ENCODE results near the gene SMIM20.
"Not testable (repeated sequence)": the region's sequence is repeated elsewhere in the genome, so short reads cannot be mapped to it uniquely, and the experiment has no call there.

SMIM20 gene

DNA sequence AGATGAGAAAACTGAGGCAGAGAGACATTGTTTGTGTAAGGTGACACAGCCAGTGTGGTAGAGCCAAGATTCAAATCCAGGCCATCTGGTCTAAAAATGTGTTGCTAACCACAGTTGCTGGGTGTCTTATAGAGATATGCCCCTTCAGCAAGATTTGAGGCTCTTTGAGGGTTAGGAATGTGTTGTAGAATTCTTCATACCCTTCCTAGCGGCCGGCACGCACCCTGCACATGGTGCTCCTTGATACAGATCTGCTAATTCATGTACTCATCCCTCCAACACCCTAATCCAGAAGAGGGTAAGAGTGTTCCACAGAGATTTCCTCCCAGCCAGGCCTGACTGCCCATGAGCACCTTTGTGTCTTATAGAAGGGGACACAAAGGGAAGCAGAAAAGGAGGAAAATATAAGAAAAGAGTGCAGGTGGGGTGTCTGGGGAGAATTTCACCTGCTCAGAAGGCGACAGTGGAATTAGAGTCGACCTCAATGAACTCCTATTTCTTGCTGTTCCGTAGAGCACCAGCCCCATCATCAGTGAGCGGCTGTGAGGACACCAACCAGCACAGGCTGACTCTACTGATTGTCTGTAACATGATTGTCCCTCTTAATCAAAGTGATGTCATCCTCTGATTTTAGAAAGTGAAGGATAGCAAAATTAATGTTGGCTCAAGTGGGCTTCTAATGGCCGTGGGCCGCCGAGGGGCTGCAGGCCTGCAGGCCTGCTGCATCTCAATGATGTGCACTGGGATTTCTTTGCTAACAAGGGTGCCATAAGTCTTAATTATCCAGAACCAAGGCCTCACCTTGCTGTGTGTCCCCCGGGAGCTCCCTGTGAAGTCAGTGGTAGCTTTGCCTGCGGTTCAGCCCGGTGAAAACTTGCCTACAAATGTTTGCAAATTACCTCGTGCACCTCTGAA is 24.2 kb upstream of the SMIM20 start:
- no peak for DNase-seq
- in situ Hi-C loops (cut with HindIII; ENCODE audit: low pct_ligation_motif_present, low pct_unique_long_range_greater_than_20kb, low sequenced_read_pairs) = no loop called here

DNA sequence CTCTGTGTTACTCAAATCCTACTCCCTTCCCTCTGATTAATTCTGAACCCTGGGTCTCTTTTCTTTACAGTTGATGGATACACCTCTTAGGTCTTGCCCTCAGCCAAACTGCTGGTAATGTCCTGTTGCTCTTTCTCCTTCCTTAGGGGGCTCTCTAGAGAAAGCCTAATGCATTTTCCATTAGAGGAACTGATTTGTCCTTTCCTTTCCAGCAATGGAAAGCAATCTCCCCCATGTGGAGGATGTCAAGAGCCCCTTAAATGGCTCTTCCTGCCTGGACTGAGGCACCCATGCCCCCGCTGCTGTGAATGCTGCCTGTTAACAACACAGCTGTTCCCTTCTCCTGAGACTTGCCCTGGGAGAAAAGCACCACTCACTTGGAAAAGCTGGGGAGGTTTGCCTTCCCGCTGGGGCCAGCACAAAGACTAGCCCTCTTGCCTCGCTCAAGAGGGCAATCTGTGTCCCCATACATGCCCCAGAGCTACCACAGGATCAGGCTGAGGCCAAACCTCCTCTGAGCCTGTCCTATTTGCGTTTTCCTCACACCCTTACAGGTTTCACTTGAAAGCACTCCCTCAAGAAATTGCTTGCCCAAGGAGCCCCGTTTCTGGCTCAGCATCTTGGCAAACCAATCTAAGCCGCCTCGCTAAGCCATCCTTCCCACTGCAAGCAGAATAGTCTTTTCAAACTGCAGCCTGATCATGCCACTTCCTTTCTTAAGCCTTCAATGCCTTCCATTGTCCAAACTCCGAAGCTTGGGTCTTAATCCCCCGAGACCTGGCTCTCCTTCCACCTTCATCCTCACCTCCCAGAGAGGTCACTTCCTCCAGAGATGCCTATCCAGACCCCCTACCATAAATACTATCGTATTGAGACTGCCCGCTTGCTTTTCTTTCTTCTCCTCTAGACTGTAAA is 23.2 kb upstream of the SMIM20 start:
- no peak for DNase-seq
- in situ Hi-C loops (cut with HindIII; ENCODE audit: low pct_ligation_motif_present, low pct_unique_long_range_greater_than_20kb, low sequenced_read_pairs) = no loop called here

DNA sequence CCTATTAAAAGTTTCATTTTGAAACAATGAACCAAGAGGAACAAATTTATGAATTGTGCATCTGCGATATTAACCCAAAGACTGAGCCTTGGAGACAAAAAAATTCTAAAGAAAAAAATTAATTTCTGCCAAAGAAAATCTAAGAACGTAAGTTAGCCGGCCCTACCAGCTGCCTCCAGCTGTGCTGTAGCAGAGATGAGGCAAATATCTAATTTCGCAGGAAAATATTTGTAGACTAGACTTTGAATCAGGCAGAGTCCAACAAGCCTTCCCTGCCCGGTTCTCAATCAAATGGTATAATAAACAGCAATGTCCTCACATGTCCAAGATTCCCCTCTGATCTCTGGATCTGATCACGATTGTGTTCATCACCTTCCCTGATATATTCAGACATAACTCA is 21.2 kb upstream of the SMIM20 start:
- DNase-seq = no peak
- in situ Hi-C loops (cut with HindIII; ENCODE audit: low pct_ligation_motif_present, low pct_unique_long_range_greater_than_20kb, low sequenced_read_pairs) = no loop called here

DNA sequence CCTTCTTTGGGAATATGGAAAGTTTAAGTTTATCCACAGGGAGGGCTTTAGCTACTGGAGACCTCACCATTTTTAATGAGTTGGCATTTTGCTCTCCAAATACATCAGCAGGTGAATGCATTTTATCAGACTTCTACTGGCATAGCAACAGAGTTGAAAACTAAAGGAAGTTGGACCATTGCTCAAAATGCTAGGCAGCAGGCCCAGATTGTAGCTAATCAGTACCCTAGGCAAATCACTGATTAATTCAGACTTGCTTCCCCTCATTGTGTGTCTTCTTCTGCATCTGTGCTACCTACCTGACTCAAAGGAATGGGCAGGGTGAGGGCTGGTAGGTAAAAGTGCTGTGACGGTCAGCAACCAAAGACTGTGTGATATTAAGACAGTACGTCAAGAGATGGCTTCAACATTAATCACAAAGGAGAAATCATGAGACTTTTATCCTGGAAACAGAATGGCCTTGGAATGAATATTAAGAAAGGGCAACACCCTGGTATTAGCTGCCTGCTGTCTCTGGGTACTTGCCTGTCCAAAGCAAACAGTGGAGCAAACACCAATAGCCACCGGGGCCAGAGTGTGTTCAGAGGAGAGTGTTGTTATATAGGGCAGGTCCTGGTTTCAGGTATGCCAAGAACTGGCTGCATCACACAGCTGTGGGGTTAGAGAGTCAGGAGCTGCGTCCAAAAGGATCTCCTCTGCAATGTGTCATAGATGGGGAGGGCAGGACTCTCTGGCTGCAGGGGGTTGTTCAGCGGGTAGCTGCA is 17.1 kb upstream of the SMIM20 start:
- in situ Hi-C loops (cut with HindIII; ENCODE audit: low pct_ligation_motif_present, low pct_unique_long_range_greater_than_20kb, low sequenced_read_pairs) = no loop called here
- DNase-seq = no peak

DNA sequence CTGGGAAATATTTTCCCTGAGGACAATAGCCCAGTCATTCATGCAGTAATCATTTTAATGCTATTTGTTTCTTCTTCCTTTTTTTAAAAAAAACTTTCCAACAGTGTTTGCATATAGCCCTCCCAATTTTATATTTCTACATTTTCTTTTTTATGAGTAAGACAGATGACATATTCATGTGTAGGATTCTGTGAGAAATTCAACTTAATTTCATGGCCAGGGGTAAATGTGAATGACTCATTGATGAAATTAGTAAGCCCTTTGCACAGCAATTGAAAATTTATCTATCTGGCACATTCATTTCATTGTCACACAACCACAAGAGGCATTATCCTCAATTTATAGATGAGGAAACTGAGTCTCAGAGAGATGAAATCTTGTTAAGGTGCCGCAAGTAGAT is 13.7 kb upstream of the SMIM20 start:
- DNase-seq = no peak
- in situ Hi-C loops (cut with HindIII; ENCODE audit: low pct_ligation_motif_present, low pct_unique_long_range_greater_than_20kb, low sequenced_read_pairs) = no loop called here

DNA sequence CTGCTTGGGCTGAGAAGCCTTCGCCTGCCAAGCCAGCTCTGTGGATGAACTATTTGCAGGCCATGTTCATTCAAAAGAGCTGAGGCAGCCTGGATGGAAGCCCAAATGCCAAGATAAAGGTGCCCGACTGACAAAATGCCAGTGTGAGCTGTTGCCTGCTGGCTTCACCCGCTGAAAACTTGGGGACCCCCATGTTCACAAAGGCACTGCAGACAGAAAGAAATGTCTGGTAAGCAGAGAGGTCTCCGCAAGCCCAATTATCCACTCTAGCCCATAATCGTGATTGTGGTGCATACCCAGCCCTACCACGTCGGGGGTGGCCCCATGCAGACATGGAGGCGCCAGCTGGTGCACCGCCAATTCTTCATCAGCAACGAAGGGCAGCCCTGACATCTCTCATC is 13.0 kb upstream of the SMIM20 start:
- in situ Hi-C loops (cut with HindIII; ENCODE audit: low pct_ligation_motif_present, low pct_unique_long_range_greater_than_20kb, low sequenced_read_pairs) = no loop called here
- no peak for DNase-seq

DNA sequence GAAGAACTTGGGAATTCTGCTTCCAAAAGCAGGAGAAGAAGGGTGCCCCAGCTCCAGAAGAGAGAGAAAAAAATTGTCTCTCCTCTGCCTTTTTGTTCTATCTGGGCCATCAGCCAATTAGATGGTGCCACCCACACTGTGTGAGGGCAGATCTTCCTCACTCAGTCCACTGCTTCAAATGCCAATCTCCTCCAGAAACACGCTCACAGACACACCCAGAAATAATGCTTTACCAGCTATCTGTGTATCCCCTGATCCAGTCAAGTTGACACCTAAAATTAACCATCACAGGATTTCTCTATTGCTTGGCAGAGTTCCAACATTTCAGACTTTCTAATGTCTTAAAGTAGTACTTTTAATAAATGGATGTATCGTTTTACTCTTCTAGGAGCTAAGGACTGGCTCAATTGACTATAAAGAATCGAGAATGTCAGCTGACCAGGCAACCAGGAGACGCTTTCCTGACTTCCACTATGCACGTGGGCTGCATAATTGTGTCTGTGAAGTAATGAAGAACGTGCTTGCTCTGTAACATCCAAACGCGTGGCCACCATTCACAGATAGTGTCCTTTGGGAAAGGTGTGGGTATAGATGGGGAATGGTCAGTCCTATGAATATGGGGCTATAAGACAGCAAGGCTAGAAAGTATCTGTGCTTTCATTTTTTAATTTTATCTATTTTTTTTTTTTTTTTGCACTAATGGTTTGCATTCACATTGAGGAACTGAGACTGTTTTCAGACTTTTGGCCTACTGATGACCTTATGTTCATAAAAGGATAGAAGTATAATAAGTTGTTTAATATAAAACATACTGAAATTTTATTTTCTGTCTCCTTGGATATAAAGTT is 9.9 kb upstream of the SMIM20 start:
- in situ Hi-C loops (cut with HindIII; ENCODE audit: low pct_ligation_motif_present, low pct_unique_long_range_greater_than_20kb, low sequenced_read_pairs) = no loop called here
- DNase-seq = no peak

DNA sequence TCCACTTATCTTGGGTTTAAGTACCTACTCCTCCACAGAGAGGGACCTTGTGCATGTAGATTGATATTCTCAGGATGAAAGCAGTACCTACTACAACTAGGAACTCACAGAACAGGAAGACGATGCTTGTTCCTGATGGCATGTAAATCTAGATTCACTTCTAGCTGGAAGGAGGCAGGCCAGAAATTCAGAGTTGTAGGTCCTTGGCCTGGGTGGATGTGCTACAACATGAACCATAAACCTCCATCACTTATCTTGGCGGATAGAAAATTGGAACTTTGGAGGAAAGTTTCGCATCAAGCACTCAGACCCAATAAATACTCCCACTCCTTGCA is 9.3 kb upstream of the SMIM20 start:
- in situ Hi-C loops (cut with HindIII; ENCODE audit: low pct_ligation_motif_present, low pct_unique_long_range_greater_than_20kb, low sequenced_read_pairs) = no loop called here
- no peak for DNase-seq

DNA sequence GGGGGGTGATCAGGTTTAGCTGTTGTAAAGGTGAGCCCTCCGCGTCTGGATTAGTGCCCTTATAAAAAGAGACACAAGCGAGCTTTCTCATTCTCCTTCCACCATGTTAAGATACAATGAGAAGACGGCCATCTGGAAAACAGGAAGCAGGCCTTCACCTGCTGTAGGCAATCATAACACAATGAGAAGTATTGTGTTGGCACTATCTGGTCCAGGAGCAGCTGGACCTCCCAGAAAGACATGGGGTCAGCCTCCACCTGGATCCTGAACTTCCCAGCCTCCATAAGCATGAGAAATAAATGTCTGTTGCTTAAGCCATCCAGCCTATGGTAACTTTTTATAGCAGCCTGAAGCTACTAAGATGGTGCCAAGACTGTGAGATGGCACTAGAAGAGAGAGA is 8.6 kb upstream of the SMIM20 start:
- no peak for DNase-seq
- in situ Hi-C loops (cut with HindIII; ENCODE audit: low pct_ligation_motif_present, low pct_unique_long_range_greater_than_20kb, low sequenced_read_pairs) = no loop called here

DNA sequence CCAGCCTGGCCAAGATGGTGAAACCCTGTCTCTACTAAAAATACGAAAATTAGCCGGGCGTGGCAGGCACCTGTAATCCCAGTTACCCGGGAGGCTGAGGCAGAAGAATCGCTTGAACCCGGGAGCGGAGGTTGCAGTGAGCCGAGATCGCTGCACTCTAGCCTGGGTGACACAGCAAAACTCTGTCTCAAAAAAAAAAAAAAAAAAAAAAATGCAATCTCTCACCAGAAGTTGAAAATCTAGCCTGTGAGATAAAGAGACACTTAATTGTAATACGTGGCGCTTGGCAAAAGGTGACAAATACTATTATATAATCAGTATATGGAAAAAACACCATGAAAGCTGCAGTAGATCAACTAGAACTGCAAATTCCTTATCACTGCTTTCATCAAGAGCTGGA is 7.9 kb upstream of the SMIM20 start:
- DNase-seq; in situ Hi-C loops (cut with HindIII; ENCODE audit: low pct_ligation_motif_present, low pct_unique_long_range_greater_than_20kb, low sequenced_read_pairs): not testable (repeated sequence)

DNA sequence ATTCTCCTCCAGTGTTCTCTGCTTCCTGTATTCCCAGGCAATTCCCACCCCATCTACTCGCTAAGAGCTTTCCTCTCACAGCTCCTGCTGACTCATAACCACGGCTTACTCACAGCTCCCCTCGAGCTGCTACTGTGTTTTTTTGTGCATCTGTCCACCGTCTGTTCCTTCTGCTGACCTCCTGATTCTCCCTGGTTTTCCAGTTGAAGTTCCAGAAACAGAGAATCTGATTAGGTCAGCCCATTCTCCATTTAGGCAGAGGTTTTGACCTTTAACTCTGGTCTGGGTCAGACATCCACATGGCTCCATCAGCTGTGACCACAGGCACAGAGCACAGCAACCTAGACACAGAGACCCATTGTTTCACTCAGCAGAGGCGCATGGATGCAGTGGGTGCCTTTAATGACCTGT is 5.5 kb upstream of the SMIM20 start:
- DNase-seq = peak; percentile 76
- in situ Hi-C loops (cut with HindIII; ENCODE audit: low pct_ligation_motif_present, low pct_unique_long_range_greater_than_20kb, low sequenced_read_pairs) = no loop called here

DNA sequence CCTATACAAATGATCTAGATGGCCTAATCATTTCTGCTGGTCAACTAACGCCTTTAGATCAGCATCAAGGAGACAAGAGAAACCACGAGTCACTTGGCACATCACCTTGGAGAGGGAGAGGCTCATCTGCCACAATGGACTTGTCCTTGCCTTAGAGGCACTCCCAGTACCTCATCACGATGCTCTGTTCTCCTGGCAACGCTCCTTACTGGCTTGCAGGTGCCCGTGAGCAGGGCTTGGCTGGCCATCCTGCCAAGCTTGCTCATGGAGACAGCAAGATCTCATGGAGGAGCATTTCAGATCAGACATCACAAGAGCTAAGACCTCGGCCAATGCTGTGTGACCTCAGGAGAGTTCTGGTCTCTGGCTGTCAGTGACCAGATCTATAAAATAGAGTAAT is 2.7 kb upstream of the SMIM20 start:
- in situ Hi-C loops (cut with HindIII; ENCODE audit: low pct_ligation_motif_present, low pct_unique_long_range_greater_than_20kb, low sequenced_read_pairs) = no loop called here
- no peak for DNase-seq

DNA sequence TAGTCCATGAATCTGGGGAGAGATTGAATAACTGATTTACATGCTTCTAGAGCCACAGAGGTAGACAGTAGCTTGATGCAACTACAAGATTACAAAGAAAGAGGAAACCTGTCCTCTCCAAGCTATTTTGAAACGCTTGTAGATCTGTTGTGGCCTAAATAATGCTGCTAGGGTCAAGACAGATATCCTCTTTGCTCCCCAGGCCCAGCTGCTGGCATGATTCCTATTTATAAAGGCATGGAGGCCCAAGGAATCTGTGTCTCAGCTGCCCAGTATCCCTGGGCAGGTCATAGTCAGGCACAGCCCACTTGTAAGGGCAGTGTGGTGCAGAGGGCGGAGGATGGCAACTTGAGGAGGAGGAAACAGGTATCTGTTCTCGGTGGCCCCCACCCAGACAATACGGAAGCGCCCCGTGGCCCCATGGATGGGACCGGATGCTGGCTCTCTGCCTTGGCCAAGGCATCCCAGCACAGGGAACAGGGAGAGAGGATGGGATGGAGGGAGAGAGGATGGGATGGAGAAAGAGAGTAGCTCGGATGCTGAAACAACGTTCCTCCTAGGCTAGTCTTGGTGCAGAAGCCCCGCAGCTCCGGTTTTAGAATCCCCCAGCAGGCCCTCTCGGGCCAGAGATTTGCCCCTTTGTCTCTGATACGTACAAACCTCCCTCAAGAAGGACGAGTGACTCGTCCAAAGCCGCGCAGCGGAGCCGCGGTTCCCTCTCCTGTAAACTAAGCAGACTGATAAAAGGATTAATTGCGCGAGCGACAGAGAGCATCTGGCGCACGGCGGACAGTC is 767 bp upstream of the SMIM20 start:
- in situ Hi-C loops (cut with HindIII; ENCODE audit: low pct_ligation_motif_present, low pct_unique_long_range_greater_than_20kb, low sequenced_read_pairs) = no loop called here
- peak; percentile 3 for DNase-seq

DNA sequence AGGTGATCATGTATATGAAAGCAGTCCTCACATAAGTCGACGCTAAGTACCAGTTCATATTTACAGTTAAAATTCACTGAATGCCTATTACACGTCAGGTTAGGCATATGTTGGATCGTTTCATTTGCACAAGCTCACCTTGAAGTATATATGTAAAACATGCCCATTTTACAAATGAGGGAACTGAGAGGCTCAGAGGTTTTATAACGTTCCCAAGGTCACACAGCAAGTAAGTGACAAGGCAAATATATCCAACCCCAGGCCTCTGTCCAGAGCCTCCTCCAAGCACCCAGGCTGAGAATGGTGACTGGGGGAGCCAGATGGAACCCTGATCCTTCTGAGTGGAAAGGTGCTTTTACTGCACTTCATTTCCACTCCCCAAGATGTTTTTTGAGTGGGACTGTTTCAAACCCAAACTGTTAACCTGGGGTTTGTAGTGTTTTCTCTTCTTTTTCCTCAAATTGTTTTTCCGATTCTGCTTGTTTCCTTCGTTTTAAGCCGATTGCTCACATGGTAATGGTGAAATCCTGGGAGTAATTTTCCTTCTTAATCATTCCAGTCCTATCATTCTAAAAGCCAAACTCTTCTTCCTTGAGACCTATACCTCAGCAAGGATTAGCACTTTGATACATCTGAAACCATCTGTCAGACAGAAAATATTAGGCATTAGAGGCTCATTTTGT is 791 bp downstream of the SMIM20 start:
- in situ Hi-C loops (cut with HindIII; ENCODE audit: low pct_ligation_motif_present, low pct_unique_long_range_greater_than_20kb, low sequenced_read_pairs) = no loop called here
- DNase-seq = no peak

DNA sequence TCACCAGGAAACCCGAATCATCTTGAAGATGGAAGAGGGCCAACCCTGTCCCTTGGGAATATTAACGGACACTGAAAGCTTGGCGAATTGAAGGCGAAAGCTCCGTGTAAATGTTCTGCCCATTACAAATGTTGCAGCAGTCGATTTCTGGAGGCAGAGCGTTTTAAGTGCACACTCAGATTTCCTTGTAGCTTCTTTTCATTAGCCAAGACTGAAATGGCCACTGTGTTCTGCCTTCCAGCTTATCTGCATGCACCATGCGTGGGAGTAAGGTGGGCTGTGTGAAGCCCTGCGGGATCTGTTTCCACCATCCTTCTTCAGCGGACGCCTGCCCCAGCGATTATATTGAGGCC is 1.3 kb downstream of the SMIM20 start:
- no peak for DNase-seq
- in situ Hi-C loops (cut with HindIII; ENCODE audit: low pct_ligation_motif_present, low pct_unique_long_range_greater_than_20kb, low sequenced_read_pairs) = no loop called here

DNA sequence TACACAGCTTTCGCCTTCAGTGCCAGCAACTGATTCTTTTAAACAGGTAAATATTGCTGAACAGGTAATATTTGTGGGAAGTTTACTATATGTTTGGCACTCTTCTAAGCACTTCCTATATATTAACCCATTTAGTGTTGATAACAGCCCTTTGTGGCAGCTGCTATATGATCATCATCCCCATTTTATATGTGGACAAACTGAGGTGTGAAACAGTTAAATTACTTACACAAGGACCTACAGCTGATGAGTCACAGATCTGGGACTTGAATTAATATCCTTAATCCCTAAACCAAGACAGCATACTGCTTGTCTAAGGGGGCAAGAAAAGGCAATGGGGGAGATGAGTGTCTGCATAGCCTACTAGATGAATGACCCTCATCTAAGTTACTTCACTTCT is 2.9 kb downstream of the SMIM20 start:
- DNase-seq = no peak

DNA sequence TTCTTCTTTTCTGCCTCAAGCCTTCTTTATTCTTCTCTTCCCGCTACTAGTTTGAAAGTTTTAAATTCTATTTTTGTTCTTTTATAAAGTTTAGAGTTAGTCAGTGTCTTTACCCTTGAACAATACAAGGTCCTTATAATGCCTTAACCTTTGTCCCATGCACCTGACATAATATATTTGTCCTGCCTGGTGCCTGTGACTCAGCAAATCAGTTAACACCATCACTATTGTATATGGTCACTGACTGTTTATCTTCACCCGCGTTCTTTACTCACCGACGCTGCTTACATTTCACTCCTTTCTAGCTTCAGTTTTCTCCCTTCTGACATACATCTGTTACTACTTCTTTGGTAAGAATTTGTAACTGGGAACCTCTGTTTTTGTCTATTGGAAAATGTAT is 5.7 kb downstream of the SMIM20 start:
- DNase-seq = no peak
- in situ Hi-C loops (cut with HindIII; ENCODE audit: low pct_ligation_motif_present, low pct_unique_long_range_greater_than_20kb, low sequenced_read_pairs) = no loop called here

More for the DNA sequence above, 2.9 kb downstream of the SMIM20 start:
- in situ Hi-C loops (cut with HindIII; ENCODE audit: low pct_ligation_motif_present, low pct_unique_long_range_greater_than_20kb, low sequenced_read_pairs) = no loop called here
